GM12865 (cell line): Measurements from ENCODE around the gene RSRC1.

Experiments
- DNase-seq: peaks from one replicate; pipeline ENCODE4 v3.0.0; 2010; ENCODE audit warnings: low read depth
- H3K4me3 ChIP-seq: 2 replicates; pipeline ENCODE4 v1.5.1; 2011; ENCODE audit warnings: mild to moderate bottlenecking, low read depth, low read length, control low read depth
- CTCF ChIP-seq: IDR thresholded peaks from 2 replicates; pipeline ENCODE4 v1.5.1; 2011; ENCODE audit warnings: low read length, control low read depth, low read depth, inconsistent platforms; ENCODE audit not compliant: insufficient read depth; ENCODE audit errors: missing control alignments

RSRC1 gene

DNA sequence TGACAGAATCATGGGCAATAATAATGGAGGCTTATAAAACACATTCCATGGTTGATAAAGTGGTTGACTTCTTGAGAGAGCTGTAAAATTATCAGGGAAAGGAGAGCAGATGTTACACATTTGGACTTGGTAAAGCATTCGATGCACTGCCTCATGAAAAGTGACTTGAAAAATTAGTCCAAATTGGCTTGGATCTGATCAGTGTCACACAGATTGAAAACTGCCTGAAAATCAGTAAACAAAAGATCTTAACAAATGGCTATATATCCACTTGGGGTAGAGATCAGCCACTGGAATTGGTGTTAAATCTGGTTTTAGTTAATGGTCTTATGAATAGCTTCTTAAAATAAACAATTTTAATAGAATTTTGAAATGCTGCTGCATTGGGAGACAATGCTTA, 24.0 kb upstream of the RSRC1 start:
- no peak overlapping the region for H3K4me3 ChIP-seq
- TF ChIP-seq CTCF, result no peak
- DNase-seq, result no peak

- no peak for DNase-seq
- no peak for TF ChIP-seq CTCF
- no peak overlapping the region for H3K4me3 ChIP-seq
Observed at GRCh38 chr3:158086361-158086760, 23.5 kb upstream of the RSRC1 start.

DNA sequence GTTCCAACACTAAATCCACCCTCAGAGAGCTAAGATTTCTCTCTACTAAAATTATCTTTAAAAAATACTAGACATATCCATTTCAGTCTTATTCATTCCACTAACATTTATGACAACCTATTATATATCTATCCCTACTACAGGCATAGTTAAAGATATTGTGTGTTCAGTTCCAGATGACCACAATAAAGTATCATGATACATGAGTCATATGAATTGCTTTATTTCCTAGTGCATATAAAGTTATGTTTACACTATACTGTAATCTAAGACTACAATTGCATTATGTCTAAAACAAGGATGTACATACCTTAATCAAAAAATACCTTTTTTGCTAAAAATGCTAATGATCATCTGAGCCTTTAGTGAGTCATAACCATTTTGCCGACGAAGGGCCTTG, 23.1 kb upstream of the RSRC1 start:
- no peak for TF ChIP-seq CTCF
- no peak overlapping the region for H3K4me3 ChIP-seq
- DNase-seq, result no peak

DNA sequence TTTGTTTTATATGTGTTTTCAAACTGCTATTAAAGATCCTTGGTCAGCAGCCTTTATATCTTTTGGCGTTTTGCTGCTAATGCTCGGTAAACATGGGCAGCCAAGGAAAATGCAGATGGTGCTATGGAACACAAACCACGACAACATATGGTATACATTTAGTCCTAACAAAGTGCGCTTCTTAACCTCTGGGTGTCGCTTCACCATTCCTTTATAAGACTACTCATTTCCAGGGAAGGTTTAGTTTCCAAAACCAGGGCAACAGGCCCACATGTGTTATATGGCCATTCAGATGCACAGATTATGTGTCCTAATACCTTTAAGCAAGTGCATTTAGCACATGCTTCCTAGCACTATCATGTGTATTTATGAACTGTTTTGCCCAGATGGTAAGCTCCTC, 18.4 kb upstream of the RSRC1 start:
- no peak for TF ChIP-seq CTCF
- no peak for DNase-seq

DNA sequence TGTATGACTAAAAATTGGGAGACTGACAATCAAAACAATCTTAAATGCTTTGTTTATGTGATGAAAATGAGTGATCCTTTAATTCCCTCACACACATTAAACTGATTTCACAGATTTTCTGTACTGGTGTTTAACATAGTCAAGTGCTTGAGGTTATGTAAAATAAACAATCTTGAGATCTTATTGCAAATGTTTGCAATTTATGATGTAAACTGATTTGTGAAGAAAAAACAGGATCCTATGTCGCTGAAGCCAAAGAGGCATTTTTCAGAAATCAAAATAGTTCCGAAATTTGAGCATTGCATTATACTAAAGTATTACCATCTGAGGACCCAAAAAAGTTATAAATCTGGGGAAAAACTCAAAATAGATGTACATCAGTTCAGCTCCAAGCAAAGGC, 16.4 kb upstream of the RSRC1 start:
- no peak for TF ChIP-seq CTCF
- no peak overlapping the region for H3K4me3 ChIP-seq
- DNase-seq, result no peak

More for the DNA sequence above, 18.4 kb upstream of the RSRC1 start:
- H3K4me3 ChIP-seq, result no peak overlapping the region

DNA sequence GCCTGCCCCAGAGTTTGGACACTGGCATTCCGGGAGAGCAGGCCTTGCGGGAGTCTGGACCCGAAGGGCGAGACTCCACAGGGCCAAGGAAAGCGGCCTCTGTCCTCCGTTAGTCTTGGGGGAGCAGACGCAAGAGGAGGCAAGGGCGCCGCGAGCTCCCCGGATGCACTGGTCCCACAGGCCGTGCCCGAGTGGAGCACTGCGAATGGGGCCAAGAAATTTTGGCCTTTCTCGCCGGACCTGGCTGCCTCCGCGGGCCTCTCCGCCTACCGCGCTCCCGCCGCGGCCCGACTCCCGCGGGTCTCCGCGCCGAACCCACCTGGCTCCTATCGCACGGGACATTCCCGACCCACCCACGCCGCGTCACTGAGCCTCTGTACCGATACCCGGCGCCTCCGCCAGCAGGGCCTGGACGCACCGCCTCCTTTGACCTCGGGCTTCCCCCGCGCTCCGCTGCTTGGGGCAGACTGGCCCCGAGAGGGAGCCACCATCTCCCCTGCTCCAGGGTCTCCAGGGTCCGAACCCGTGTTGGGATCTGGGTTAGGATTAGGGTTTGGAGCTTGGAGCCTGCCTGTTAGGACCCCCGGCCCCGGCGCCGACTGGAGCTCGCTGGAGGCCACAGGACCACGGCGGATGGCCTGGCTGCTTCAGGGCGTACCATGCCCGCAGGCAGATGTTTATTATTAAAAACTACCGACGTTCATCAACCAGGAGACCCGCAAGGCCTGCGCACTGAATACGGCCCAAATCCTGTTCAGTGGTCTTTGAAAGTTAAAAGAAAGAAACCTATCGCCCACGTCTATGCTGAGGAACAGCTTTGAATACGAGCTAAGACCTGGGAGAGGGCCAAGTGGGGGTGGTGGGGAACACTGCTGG, 15.4 kb upstream of the RSRC1 start:
- peak overlapping the region; percentile 43 for H3K4me3 ChIP-seq
- peak; percentile 19 for TF ChIP-seq CTCF
- peak; percentile 53 for DNase-seq
